Uterus (tissue), 2 donors: ENCODE data around the gene TXNL4B.

Experiments used
- CTCF ChIP-seq, 4 experiments: fragments of 200-600 bp in 2 of 4; fragments of 450-650 bp in 2 of 4; sonication (generic) in 2 of 4; IDR thresholded peaks; one replicate each; pipeline ENCODE4 v1.5.1; 2016 to 2019; ENCODE audit warnings: antibody characterized with exemption in 4 of 4, mild to moderate bottlenecking in 2 of 4, moderate library complexity in 1 of 4
- POLR2A ChIP-seq, 2 donors: fragments of 450-650 bp; IDR thresholded peaks; one replicate each; pipeline ENCODE4 v1.6.1; 2016; ENCODE audit warnings: antibody characterized with exemption in 2 of 2, mild to moderate bottlenecking in 1 of 2, moderate library complexity in 1 of 2

DNA sequence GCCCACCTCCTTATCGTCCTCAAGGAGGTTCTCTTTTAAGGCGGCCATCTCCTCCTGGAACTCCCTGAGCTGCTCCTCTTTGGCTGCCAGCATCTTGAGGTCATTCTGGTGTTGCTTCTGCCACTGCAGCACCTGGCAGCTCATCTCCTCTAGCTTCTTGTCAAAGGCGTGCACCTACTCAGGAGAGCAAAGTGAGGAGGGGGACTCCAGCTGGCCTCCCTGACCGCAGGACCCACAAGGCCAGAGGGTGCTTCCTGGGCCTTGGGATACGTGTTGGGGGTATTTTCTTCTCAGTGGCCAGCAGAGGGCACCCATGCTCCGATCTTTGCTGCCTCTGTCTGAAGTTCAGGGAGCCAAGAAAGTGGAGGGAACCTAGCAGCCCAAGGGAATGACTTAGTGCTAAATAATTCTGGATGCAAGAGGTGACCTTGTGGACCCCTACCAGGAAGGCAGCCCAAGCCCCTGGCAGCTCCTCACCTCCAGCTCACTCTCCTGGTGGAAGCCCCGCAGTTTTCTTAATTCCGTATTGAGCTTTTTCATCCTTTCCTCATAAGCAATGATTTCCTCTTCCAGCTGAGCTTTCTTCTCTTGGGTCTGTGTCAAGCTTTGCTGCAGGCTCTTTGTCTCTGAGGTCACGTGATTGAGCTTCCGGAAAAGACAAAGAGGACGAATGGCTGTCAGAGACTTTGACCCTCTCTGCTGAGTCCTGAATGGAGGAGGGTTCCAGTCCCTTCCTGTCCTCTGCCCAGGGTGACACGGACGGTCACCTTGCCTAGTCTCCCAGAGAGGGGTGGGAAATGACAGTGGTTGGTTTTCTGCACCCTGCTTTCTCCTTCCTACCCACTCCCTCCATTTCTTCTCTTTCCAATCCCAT, 31.6 kb upstream of the TXNL4B start:
- peak; percentile 45 to 65 (median 60) for TF ChIP-seq CTCF (IDR thresholded peaks at IDR 0.05)
- no peak for TF ChIP-seq POLR2A (IDR thresholded peaks at IDR 0.05)
